ENCODE measurements around the gene ERG.

Gene ERG

DNA sequence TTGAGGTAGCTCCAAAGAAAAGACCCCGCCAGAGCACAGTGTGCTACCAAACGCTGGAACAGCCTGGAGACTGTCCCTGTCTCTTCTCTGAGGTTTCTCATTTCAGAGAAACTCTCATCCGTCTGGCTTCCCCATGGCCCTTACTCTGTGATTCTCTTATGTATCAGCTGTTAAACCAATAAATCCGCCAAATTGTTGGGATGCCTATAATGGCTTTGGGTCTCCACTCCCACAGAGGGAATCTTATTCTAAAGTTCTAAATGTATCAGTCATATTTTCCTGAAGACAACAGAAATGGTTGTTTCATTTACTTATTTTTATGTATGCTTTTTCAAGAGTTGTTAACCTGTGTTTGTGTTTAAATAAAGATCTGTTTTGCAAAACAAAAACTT lies 4.0 kb downstream of the ERG start:
- in situ Hi-C loops (cut with HindIII; ENCODE audit: low sequenced_read_pairs): no loop called here
- H3K4me3 ChIP-seq (ENCODE audit: low read depth, low read length): no peak overlapping the region
- no peak for DNase-seq (ENCODE audit: low read depth)
- TF ChIP-seq, protein P1, sequence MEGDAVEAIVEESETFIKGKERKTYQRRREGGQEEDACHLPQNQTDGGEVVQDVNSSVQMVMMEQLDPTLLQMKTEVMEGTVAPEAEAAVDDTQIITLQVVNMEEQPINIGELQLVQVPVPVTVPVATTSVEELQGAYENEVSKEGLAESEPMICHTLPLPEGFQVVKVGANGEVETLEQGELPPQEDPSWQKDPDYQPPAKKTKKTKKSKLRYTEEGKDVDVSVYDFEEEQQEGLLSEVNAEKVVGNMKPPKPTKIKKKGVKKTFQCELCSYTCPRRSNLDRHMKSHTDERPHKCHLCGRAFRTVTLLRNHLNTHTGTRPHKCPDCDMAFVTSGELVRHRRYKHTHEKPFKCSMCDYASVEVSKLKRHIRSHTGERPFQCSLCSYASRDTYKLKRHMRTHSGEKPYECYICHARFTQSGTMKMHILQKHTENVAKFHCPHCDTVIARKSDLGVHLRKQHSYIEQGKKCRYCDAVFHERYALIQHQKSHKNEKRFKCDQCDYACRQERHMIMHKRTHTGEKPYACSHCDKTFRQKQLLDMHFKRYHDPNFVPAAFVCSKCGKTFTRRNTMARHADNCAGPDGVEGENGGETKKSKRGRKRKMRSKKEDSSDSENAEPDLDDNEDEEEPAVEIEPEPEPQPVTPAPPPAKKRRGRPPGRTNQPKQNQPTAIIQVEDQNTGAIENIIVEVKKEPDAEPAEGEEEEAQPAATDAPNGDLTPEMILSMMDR (IDR thresholded peaks at IDR 0.05; ENCODE audit: low read depth, low read length, missing control alignments): no peak

DNA sequence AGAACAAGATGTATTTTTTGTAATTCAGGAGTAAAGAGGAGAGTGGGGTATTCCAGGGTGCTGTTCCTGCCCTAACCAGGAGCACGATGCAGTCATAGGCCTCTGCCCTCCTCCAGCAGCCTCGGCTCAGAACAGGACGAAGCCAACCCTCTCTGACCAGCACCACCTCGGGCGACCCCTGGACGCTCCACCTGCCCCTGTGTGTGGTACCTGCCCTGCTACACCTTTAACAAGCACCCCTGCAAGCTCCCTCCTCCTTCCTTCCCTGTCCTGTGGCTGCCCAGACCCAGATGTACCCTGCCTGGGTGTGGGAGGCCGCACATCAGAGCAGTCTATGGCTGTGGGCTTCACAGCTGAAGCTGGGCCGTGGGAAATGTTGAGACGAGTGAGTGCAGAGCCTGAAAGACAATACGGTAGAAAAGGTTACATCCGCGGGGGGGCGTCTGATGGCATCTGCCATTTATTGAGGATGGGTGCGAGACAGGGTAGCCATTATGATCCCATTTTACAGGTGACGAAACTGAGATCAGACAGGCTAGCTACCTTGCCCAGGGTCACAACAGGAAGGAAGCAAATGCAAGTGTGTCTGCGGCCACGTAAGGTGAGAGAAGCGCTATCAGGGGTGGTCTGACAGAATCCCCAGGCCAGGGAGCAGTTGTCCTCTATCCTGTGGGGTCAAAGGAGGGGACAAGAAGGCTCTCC lies 4.6 kb downstream of the ERG start:
- no peak overlapping the region for H3K4me3 ChIP-seq (ENCODE audit: low read depth, low read length)
- DNase-seq (ENCODE audit: low read depth): no peak
- in situ Hi-C loops (cut with HindIII; ENCODE audit: low sequenced_read_pairs): no loop called here
- TF ChIP-seq, protein P1 (IDR thresholded peaks at IDR 0.05; ENCODE audit: low read depth, low read length, missing control alignments): no peak

DNA sequence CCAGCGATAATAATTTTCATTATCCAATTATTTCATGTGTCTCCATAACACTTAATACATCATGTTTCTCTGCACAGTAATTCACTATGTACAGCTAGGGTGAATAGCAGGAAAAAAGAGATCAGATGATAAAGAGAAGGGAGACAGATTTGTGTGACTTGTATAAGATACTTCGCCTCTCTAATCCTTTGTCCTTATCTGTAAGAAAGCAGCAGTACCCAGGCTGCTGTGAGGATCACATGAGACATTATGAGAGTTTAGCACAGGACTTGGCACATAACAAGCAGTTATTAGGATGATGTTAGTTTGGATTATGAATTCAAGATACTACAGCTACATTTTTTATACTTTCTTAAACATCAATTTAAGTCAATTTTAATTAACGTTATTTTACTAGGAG lies 6.3 kb downstream of the ERG start:
- in situ Hi-C loops (cut with HindIII; ENCODE audit: low sequenced_read_pairs): no loop called here
- TF ChIP-seq, protein P1 (IDR thresholded peaks at IDR 0.05; ENCODE audit: low read depth, low read length, missing control alignments): no peak
- DNase-seq (ENCODE audit: low read depth): no peak
- H3K4me3 ChIP-seq (ENCODE audit: low read depth, low read length): no peak overlapping the region

DNA sequence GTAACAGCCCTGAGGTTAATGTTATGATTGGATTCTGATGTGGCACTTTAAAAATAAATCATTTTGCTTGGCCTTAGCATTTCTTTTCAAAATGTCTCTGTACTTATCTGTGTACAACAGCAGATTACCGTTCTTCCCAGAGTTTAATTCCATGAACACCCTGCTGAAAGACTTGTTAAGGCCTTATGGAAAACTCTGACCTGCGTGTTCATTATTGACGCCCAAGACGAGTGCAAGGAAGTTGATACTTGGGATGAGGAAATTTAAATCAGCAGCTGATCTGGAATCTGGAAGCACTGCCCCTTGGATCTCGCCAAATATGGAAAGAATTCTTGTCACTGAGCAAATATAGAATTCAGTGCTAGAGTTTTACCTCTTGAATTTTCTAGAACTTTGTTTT lies 6.7 kb downstream of the ERG start:
- in situ Hi-C loops (cut with HindIII; ENCODE audit: low sequenced_read_pairs): no loop called here
- TF ChIP-seq, protein P1 (IDR thresholded peaks at IDR 0.05; ENCODE audit: low read depth, low read length, missing control alignments): no peak
- DNase-seq (ENCODE audit: low read depth): no peak
- H3K4me3 ChIP-seq (ENCODE audit: low read depth, low read length): no peak overlapping the region

DNA sequence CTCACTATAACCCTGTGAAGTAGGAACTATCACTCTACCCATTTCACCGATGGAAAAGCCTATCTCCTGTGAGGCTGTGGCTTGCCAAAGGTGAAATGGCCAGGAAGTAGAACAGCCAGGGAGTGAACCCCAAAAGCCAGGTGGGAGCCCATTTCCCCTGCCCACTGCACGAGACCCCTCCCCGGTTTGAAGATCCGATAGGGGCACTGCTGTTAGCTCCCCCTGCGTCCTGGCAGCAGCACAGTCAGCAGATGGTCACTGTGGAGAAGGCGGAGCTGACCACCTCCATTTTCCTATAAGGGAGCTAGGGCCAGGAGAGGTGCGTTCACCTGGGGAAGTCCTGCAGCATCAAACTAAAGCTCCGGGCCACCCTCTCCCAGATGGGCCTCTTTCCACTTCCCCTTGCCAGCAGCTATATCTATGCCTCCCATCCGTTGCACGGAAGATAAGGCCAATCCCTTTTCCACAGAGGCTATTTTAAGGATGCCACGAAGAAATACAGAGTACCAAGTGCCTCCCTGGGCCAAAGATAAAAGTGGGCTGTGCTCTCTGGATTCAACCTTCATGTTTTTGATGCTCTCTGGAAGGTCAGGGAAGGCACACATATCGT lies 7.8 kb downstream of the ERG start:
- DNase-seq (ENCODE audit: low read depth): no peak
- TF ChIP-seq, protein P1 (IDR thresholded peaks at IDR 0.05; ENCODE audit: low read depth, low read length, missing control alignments): no peak
- in situ Hi-C loops (cut with HindIII; ENCODE audit: low sequenced_read_pairs): no loop called here
- no peak overlapping the region for H3K4me3 ChIP-seq (ENCODE audit: low read depth, low read length)

DNA sequence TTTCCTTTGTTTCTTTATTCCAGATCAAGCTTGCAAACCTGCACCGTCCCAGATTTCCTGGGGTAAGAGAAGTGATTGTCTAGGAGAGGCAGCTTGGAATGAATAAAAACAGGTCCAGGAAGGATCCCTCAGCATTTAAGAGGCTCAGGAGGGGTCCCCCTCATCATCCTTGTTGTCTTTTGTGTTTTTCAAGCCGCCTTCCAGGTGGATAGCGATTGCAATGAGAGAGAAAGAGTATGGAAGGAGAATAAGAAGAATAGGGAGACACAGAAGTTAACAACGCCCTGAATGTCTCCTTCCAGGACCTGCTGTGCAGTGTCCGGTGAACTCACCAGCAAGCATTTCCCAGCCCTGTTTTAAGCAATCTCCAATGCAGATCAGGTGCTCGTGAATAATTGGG lies 8.5 kb downstream of the ERG start:
- TF ChIP-seq, protein P1 (IDR thresholded peaks at IDR 0.05; ENCODE audit: low read depth, low read length, missing control alignments): no peak
- no peak overlapping the region for H3K4me3 ChIP-seq (ENCODE audit: low read depth, low read length)
- DNase-seq (ENCODE audit: low read depth): no peak
- in situ Hi-C loops (cut with HindIII; ENCODE audit: low sequenced_read_pairs): no loop called here

Data from astrocyte of the cerebellum (primary cell).